Esophagus muscularis mucosa (tissue), 3 donors: ENCODE data around the gene TGFBI.

Experiments
- CTCF ChIP-seq, 3 experiments: fragments of 200-600 bp in 2 of 3; fragments of 450-650 bp in 1 of 3; sonication (generic) in 2 of 3; IDR thresholded peaks; one replicate each; pipeline ENCODE4 v1.5.1; 2017 to 2019; ENCODE audit warnings: antibody characterized with exemption in 3 of 3, mild to moderate bottlenecking in 2 of 3, moderate library complexity in 1 of 3
- POLR2A ChIP-seq: fragments of 450-650 bp; IDR thresholded peaks from one replicate; pipeline ENCODE4 v1.6.1; 2017; ENCODE audit warnings: antibody characterized with exemption, moderate library complexity, mild to moderate bottlenecking, low read depth
- POLR2AphosphoS5 ChIP-seq, 2 donors: sonication (generic); formaldehyde crosslinking; IDR thresholded peaks; one replicate each; pipeline ENCODE4 v1.6.1; 2017; ENCODE audit warnings: antibody characterized with exemption in 2 of 2

- TF ChIP-seq CTCF (IDR thresholded peaks at IDR 0.05), result no peak
- no peak for TF ChIP-seq POLR2A
- TF ChIP-seq POLR2AphosphoS5 (IDR thresholded peaks at IDR 0.05), result no peak
Measured at GRCh38 chr5:136047858-136048257, 19.1 kb downstream of the TGFBI start.
